ENCODE measurements around the gene DAPK3. TPM values are rescaled to one million over a fixed set of nuclear protein-coding genes. Genes with fewer than 3 reads are reported as not detected.

Gene DAPK3
- polyA plus RNA-seq, 3 donors: 13.7 to 32.1 (median 21.8) TPM

- Histone ChIP-seq H2AFZ (ENCODE audit: insufficient read depth, low read depth, low read length, poor library complexity, severe bottlenecking) (peak overlapping the region; percentile 24), H3K4me3 (replicated peaks in 1 of 3; ENCODE audit: low read depth in 2 of 3, low read length in 3 of 3) (peak overlapping the region; percentile 76 to 97 (median 93)), H4K20me1 (ENCODE audit: insufficient read depth, low read length) (peaks cover 50% of the 10 kb centered on the region), H3K79me2 (ENCODE audit: insufficient read depth, low read length) (peaks cover 39% of the 10 kb centered on the region), H3K4me2 (replicated peaks; ENCODE audit: extremely low read depth, low read length, poor library complexity, severe bottlenecking) (peak overlapping the region; percentile 84), H3K9me3 (replicated peaks in 1 of 2; ENCODE audit: control insufficient read depth in 1 of 2, insufficient read depth in 1 of 2, low read length in 2 of 2) (no peaks in the 10 kb centered on the region), H3K36me3 (replicated peaks in 1 of 2; ENCODE audit: control insufficient read depth in 1 of 2, insufficient read depth in 2 of 2, low read length in 2 of 2) (peaks cover 28 to 29% of the 10 kb centered on the region in 2 donors), H3K27me3 (ENCODE audit: control insufficient read depth in 2 of 2, insufficient read depth in 2 of 2, low read length in 2 of 2) (no peaks in the 10 kb centered on the region), H3K4me1 (ENCODE audit: control insufficient read depth in 1 of 2, insufficient read depth in 2 of 2, low read length in 2 of 2) (peaks cover 35 to 50% of the 10 kb centered on the region in 2 donors), H3K27ac (ENCODE audit: low read depth in 1 of 2, low read length in 2 of 2) (no peak overlapping the region), H3K9ac (ENCODE audit: insufficient read depth, low read length, poor library complexity, severe bottlenecking) (no peak overlapping the region)
- Mint-ChIP-seq H3K9me3 (peaks cover 0 to 6% (median 1%) of the 10 kb centered on the region in 7 donors), H3K27ac (peak overlapping the region in 6 of 7 donors; percentile 16 to 97 (median 87)), H3K36me3 (peaks cover 28 to 29% of the 10 kb centered on the region in 2 donors), H3K27me3 (ENCODE audit: low read depth in 3 of 3) (peaks cover 0 to 3% (median 0%) of the 10 kb centered on the region in 3 donors), H3K4me3 (peak overlapping the region; percentile 96 to 97), H3K4me1 (peaks cover 45% of the 10 kb centered on the region)
- DNase-seq: peak; percentile 62 to 78 (median 74)
- intact Hi-C loops (cut with micrococcal nuclease): loop anchor here (2.0 to 5.0 kb wide), 3 partner anchors 81 to 196 kb away; partner anchors contain the start of genes ANKRD24 (in 1 of the 2), SIRT6 (in 1 of the 2) and ZBTB7A (in 1 of the 2)
- TF ChIP-seq, protein P1, sequence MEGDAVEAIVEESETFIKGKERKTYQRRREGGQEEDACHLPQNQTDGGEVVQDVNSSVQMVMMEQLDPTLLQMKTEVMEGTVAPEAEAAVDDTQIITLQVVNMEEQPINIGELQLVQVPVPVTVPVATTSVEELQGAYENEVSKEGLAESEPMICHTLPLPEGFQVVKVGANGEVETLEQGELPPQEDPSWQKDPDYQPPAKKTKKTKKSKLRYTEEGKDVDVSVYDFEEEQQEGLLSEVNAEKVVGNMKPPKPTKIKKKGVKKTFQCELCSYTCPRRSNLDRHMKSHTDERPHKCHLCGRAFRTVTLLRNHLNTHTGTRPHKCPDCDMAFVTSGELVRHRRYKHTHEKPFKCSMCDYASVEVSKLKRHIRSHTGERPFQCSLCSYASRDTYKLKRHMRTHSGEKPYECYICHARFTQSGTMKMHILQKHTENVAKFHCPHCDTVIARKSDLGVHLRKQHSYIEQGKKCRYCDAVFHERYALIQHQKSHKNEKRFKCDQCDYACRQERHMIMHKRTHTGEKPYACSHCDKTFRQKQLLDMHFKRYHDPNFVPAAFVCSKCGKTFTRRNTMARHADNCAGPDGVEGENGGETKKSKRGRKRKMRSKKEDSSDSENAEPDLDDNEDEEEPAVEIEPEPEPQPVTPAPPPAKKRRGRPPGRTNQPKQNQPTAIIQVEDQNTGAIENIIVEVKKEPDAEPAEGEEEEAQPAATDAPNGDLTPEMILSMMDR (IDR thresholded peaks at IDR 0.05): peak; percentile 75
- WGBS (ENCODE audit: insufficient coverage): 2% methylated on average over 11 of the region's 21 CpGs
Observed at GRCh38 chr19:3986260-3987041, 15.6 kb upstream of the DAPK3 start.

DNA sequence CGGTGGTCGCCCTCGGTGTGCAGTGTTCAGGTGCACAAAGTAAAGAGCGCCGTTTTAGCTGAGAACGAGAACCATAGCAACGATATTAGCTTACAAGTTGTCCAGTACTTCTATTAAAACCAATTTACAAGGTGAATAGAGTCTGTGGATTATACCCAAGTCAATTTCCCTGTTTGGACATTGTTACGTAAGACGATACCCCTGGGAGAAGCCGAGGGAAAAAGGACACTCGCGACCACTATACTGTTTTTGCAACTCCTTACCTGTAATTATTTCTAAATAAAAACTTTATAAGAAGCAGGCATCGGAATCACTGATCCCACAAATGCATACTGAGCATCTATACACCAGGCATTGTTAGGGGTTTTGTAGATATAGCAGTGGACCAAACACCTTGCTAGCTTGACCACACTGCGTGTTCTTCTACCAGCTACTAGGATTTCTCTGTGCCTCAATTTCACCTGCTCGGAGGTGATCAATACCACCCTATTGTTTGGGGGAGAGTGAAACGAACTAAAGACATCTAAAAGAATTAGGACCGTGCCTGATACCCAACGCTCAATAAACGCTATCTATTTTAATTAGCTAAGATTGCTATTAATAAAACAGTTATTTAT, 14.9 kb upstream of the DAPK3 start:
- H3K79me2 ChIP-seq (ENCODE audit: insufficient read depth, low read length): peaks cover 46% of the 10 kb centered on the region
- H3K36me3 ChIP-seq (replicated peaks in 1 of 2; ENCODE audit: control insufficient read depth in 1 of 2, insufficient read depth in 2 of 2, low read length in 2 of 2): peaks cover 35 to 36% of the 10 kb centered on the region in 2 donors
- Mint-ChIP-seq H3K4me1 (peaks cover 43% of the 10 kb centered on the region), H3K4me3 (peak overlapping the region; percentile 96 to 97), H3K27ac (peak overlapping the region; percentile 50 to 99 (median 93)), H3K9me3 (peaks cover 0 to 5% (median 1%) of the 10 kb centered on the region in 7 donors), H3K36me3 (peaks cover 34 to 36% of the 10 kb centered on the region in 2 donors), H3K27me3 (ENCODE audit: low read depth in 3 of 3) (peaks cover 0 to 3% (median 0%) of the 10 kb centered on the region in 3 donors)
- H3K27me3 ChIP-seq (ENCODE audit: control insufficient read depth in 2 of 2, insufficient read depth in 2 of 2, low read length in 2 of 2): no peaks in the 10 kb centered on the region
- peaks cover 57% of the 10 kb centered on the region for H4K20me1 ChIP-seq (ENCODE audit: insufficient read depth, low read length)
- H3K4me1 ChIP-seq (ENCODE audit: control insufficient read depth in 1 of 2, insufficient read depth in 2 of 2, low read length in 2 of 2): peaks cover 35 to 49% of the 10 kb centered on the region in 2 donors
- no peak overlapping the region for H3K9ac ChIP-seq (ENCODE audit: insufficient read depth, low read length, poor library complexity, severe bottlenecking)
- H2AFZ ChIP-seq (ENCODE audit: insufficient read depth, low read depth, low read length, poor library complexity, severe bottlenecking): peak overlapping the region; percentile 14
- intact Hi-C loops (cut with micrococcal nuclease): loop anchor here (2.0 to 5.0 kb wide), 4 partner anchors 15 to 197 kb away; partner anchors contain the start of genes ANKRD24 (in 1 of the 2), DAPK3 (in 1 of the 2), SIRT6 (in 1 of the 2) and ZBTB7A (in 1 of the 2)
- WGBS (ENCODE audit: insufficient coverage): 0% methylated on average over 3 of the region's 19 CpGs
- no peaks in the 10 kb centered on the region for H3K9me3 ChIP-seq (replicated peaks in 1 of 2; ENCODE audit: control insufficient read depth in 1 of 2, insufficient read depth in 1 of 2, low read length in 2 of 2)
- H3K4me2 ChIP-seq (replicated peaks; ENCODE audit: extremely low read depth, low read length, poor library complexity, severe bottlenecking): peak overlapping the region; percentile 84
- H3K4me3 ChIP-seq (replicated peaks in 1 of 3; ENCODE audit: low read depth in 2 of 3, low read length in 3 of 3): peak overlapping the region; percentile 76 to 97 (median 93)
- DNase-seq: no peak
- TF ChIP-seq, protein P1 (IDR thresholded peaks at IDR 0.05): no peak
- H3K27ac ChIP-seq (ENCODE audit: low read depth in 1 of 2, low read length in 2 of 2): no peak overlapping the region
